IPS-18c (cell line): ENCODE measurements around the gene SUPT3H.

ENCODE experiments used
- H3K4me3 ChIP-seq: 2 replicates; pipeline ENCODE4 v1.7.0; 2013; ENCODE audit warnings: low read depth, mild to moderate bottlenecking, low read length, moderate library complexity; ENCODE audit not compliant: insufficient read depth
- H3K9me3 ChIP-seq: one replicate; pipeline ENCODE4 v1.6.1; 2013; ENCODE audit warnings: mild to moderate bottlenecking, low read length, moderate library complexity; ENCODE audit not compliant: control insufficient read depth, insufficient read depth

The SUPT3H gene

GRCh38 chr6:44856479-44856878 lies 521.3 kb downstream of the SUPT3H start:
- H3K9me3 ChIP-seq = no peaks in the 10 kb centered on the region

GRCh38 chr6:44855562-44856411 lies 521.9 kb downstream of the SUPT3H start:
- Histone ChIP-seq H3K9me3 (no peaks in the 10 kb centered on the region), H3K4me3 (no peak overlapping the region)

More at GRCh38 chr6:44856479-44856878, 521.3 kb downstream of the SUPT3H start:
- H3K4me3 ChIP-seq = no peak overlapping the region

GRCh38 chr6:44854712-44855443 lies 522.9 kb downstream of the SUPT3H start:
- Histone ChIP-seq H3K9me3 (no peaks in the 10 kb centered on the region), H3K4me3 (no peak overlapping the region)

- H3K4me3 ChIP-seq = no peak overlapping the region
These were observed 526.6 kb downstream of the SUPT3H start for GRCh38 chr6:44851176-44851575.

GRCh38 chr6:44850312-44850711 lies 527.4 kb downstream of the SUPT3H start:
- H3K4me3 ChIP-seq = no peak overlapping the region
- no peaks in the 10 kb centered on the region for H3K9me3 ChIP-seq

More at GRCh38 chr6:44851176-44851575, 526.6 kb downstream of the SUPT3H start:
- H3K9me3 ChIP-seq = no peaks in the 10 kb centered on the region

GRCh38 chr6:44849806-44850205 lies 527.9 kb downstream of the SUPT3H start:
- no peaks in the 10 kb centered on the region for H3K9me3 ChIP-seq

GRCh38 chr6:44843734-44844133 lies 534.0 kb downstream of the SUPT3H start:
- H3K4me3 ChIP-seq = no peak overlapping the region
- H3K9me3 ChIP-seq = no peaks in the 10 kb centered on the region

More at GRCh38 chr6:44849806-44850205, 527.9 kb downstream of the SUPT3H start:
- no peak overlapping the region for H3K4me3 ChIP-seq

- H3K9me3 ChIP-seq = no peaks in the 10 kb centered on the region
These were observed 535.1 kb downstream of the SUPT3H start for GRCh38 chr6:44842616-44843015.

GRCh38 chr6:44841829-44842228 lies 535.9 kb downstream of the SUPT3H start:
- H3K4me3 ChIP-seq = no peak overlapping the region
- H3K9me3 ChIP-seq = no peaks in the 10 kb centered on the region

More at GRCh38 chr6:44842616-44843015, 535.1 kb downstream of the SUPT3H start:
- H3K4me3 ChIP-seq = no peak overlapping the region

- H3K4me3 ChIP-seq = no peak overlapping the region
- H3K9me3 ChIP-seq = no peaks in the 10 kb centered on the region
These were observed 540.0 kb downstream of the SUPT3H start for GRCh38 chr6:44837741-44838140.

- H3K4me3 ChIP-seq = no peak overlapping the region
- H3K9me3 ChIP-seq = no peaks in the 10 kb centered on the region
These were observed 540.5 kb downstream of the SUPT3H start for GRCh38 chr6:44837255-44837654.

- Histone ChIP-seq H3K9me3 (no peaks in the 10 kb centered on the region), H3K4me3 (no peak overlapping the region)
These were observed 544.5 kb downstream of the SUPT3H start for GRCh38 chr6:44833248-44833647.

GRCh38 chr6:44831002-44831610 lies 546.6 kb downstream of the SUPT3H start:
- no peaks in the 10 kb centered on the region for H3K9me3 ChIP-seq
- H3K4me3 ChIP-seq = no peak overlapping the region

GRCh38 chr6:44829836-44830235 lies 547.9 kb downstream of the SUPT3H start:
- H3K4me3 ChIP-seq = no peak overlapping the region
- H3K9me3 ChIP-seq = no peaks in the 10 kb centered on the region

- Histone ChIP-seq H3K4me3 (no peak overlapping the region), H3K9me3 (no peaks in the 10 kb centered on the region)
These were observed 549.0 kb downstream of the SUPT3H start for GRCh38 chr6:44828780-44829179.

GRCh38 chr6:44826025-44826676 lies 551.6 kb downstream of the SUPT3H start:
- no peak overlapping the region for H3K4me3 ChIP-seq

GRCh38 chr6:44825273-44825672 lies 552.5 kb downstream of the SUPT3H start:
- Histone ChIP-seq H3K4me3 (no peak overlapping the region), H3K9me3 (no peaks in the 10 kb centered on the region)

More at GRCh38 chr6:44826025-44826676, 551.6 kb downstream of the SUPT3H start:
- H3K9me3 ChIP-seq = no peaks in the 10 kb centered on the region
